SK-N-SH treated with all-trans-retinoic acid at 6 μM for 48 hours (cell line): ENCODE measurements around the gene CSRNP3.

ENCODE experiments used
- PPARA ChIP-seq: fragments of 250-450 bp; sonication (Bioruptor Pico); IDR thresholded peaks from 2 replicates; pipeline ENCODE4 v1.5.0; 2020; ENCODE audit warnings: mild to moderate bottlenecking, borderline replicate concordance
- ZFP30 ChIP-seq: fragments of 450-650 bp; formaldehyde crosslinking; IDR thresholded peaks from 2 replicates; pipeline ENCODE4 v1.5.0; 2022; ENCODE audit warnings: mild to moderate bottlenecking, moderate library complexity

GRCh38 chr2:165693838-165694237, 224.3 kb downstream of the CSRNP3 start:
- no peak for TF ChIP-seq ZFP30 (CRISPR knock-in tag)
- no peak for TF ChIP-seq PPARA (CRISPR knock-in tag)
